Activated CD8-positive, alpha-beta T cell treated with anti-CD3 and anti-CD28 coated beads, Interleukin-2, amount 10 ng/mL, durations not matched to agents 7 days and 5 days (primary cell): Measurements from ENCODE around the gene PNLIPRP1. TPM values are rescaled to one million over a fixed set of nuclear protein-coding genes. Genes with fewer than 3 reads are reported as not detected.

ENCODE experiments used
- ATAC-seq: fragments of 150-1000 bp; cut with Tn5 transposase; one replicate; pipeline ENCODE4 v1.10.0; 2021; ENCODE audit warnings: moderate library complexity
- CTCF ChIA-PET: fragments of 350-600 bp; sonication (Branson Sonifier 250); formaldehyde crosslinking; loops from one replicate; lab custom pipeline; 2021; ENCODE audit warnings: antibody characterized with exemption; lab: Charles Lee
- POLR2A ChIA-PET: fragments of 350-600 bp; sonication (Branson Sonifier 250); formaldehyde crosslinking; loops from one replicate; lab custom pipeline; 2021; ENCODE audit warnings: antibody characterized with exemption; lab: Charles Lee
- DNase-seq: peaks from one replicate; pipeline ENCODE4 v3.0.0-alpha.2; 2020
- H3K27ac Mint-ChIP-seq: one replicate; pipeline ENCODE4 v1.8.0; 2021; ENCODE audit warnings: mild to moderate bottlenecking, mixed read lengths
- H3K27me3 Mint-ChIP-seq: one replicate; pipeline ENCODE4 v1.8.0; 2021; ENCODE audit warnings: low read depth, mixed read lengths
- H3K36me3 Mint-ChIP-seq: one replicate; pipeline ENCODE4 v1.8.0; 2021; ENCODE audit warnings: low read depth, mixed read lengths
- H3K4me1 Mint-ChIP-seq: one replicate; pipeline ENCODE4 v1.8.0; 2021; ENCODE audit warnings: low read depth, mixed read lengths
- H3K4me3 Mint-ChIP-seq: one replicate; pipeline ENCODE4 v1.8.0; 2021; ENCODE audit warnings: mild to moderate bottlenecking, mixed read lengths
- H3K9me3 Mint-ChIP-seq: one replicate; pipeline ENCODE4 v1.8.0; 2022; ENCODE audit warnings: mixed read lengths; ENCODE audit not compliant: insufficient read depth
- total RNA-seq, 2 experiments: library from RNA; stranded (reverse); gene quantifications; one replicate each; pipeline ENCODE4 v1.2.3, GENCODE V29; 2021

PNLIPRP1 gene
- total RNA-seq, 2 experiments from 2014 or later: not detected

GRCh38 chr10:116607336-116607735, 16.6 kb downstream of the PNLIPRP1 start:
- no peak overlapping the region for H3K27ac Mint-ChIP-seq
- H3K4me1 Mint-ChIP-seq: no peaks in the 10 kb centered on the region
- POLR2A ChIA-PET: no interaction called here
- no peak overlapping the region for H3K4me3 Mint-ChIP-seq
- H3K9me3 Mint-ChIP-seq: no peaks in the 10 kb centered on the region
- H3K36me3 Mint-ChIP-seq: no peaks in the 10 kb centered on the region
- ATAC-seq: no peak
- CTCF ChIA-PET: no interaction called here
- peaks cover 3% of the 10 kb centered on the region for H3K27me3 Mint-ChIP-seq
- DNase-seq: no peak

- Mint-ChIP-seq H3K4me3 (no peak overlapping the region), H3K9me3 (no peaks in the 10 kb centered on the region), H3K27me3 (peaks cover 3% of the 10 kb centered on the region), H3K27ac (no peak overlapping the region), H3K36me3 (no peaks in the 10 kb centered on the region), H3K4me1 (no peaks in the 10 kb centered on the region)
- ChIA-PET POLR2A (no interaction called here), CTCF (no interaction called here)
- ATAC-seq: no peak
- DNase-seq: no peak
Observed at GRCh38 chr10:116608686-116609594, 18.2 kb downstream of the PNLIPRP1 start.

- H3K27me3 Mint-ChIP-seq: peaks cover 3% of the 10 kb centered on the region
- no peaks in the 10 kb centered on the region for H3K36me3 Mint-ChIP-seq
- ChIA-PET CTCF (no interaction called here), POLR2A (no interaction called here)
- DNase-seq (no peak), ATAC-seq (no peak)
- H3K9me3 Mint-ChIP-seq: no peaks in the 10 kb centered on the region
- no peak overlapping the region for H3K4me3 Mint-ChIP-seq
- no peak overlapping the region for H3K27ac Mint-ChIP-seq
- no peaks in the 10 kb centered on the region for H3K4me1 Mint-ChIP-seq
Observed at GRCh38 chr10:116610443-116611152, 19.8 kb downstream of the PNLIPRP1 start.

- CTCF ChIA-PET: no interaction called here
- H3K27ac Mint-ChIP-seq: no peak overlapping the region
- H3K4me3 Mint-ChIP-seq: no peak overlapping the region
Observed at GRCh38 chr10:116611153-116611545, 20.4 kb downstream of the PNLIPRP1 start.

GRCh38 chr10:116612107-116612769, 21.5 kb downstream of the PNLIPRP1 start:
- Mint-ChIP-seq H3K9me3 (no peaks in the 10 kb centered on the region), H3K27ac (no peak overlapping the region), H3K4me3 (no peak overlapping the region), H3K27me3 (peaks cover 3% of the 10 kb centered on the region), H3K36me3 (no peaks in the 10 kb centered on the region), H3K4me1 (no peaks in the 10 kb centered on the region)
- ATAC-seq (no peak), DNase-seq (no peak)
- ChIA-PET POLR2A (no interaction called here), CTCF (no interaction called here)

More at GRCh38 chr10:116611153-116611545, 20.4 kb downstream of the PNLIPRP1 start:
- Mint-ChIP-seq H3K4me1 (no peaks in the 10 kb centered on the region), H3K9me3 (no peaks in the 10 kb centered on the region), H3K36me3 (no peaks in the 10 kb centered on the region), H3K27me3 (peaks cover 3% of the 10 kb centered on the region)
- no peak for ATAC-seq
- POLR2A ChIA-PET: no interaction called here
- no peak for DNase-seq

- CTCF ChIA-PET: no interaction called here
- peaks cover 3% of the 10 kb centered on the region for H3K27me3 Mint-ChIP-seq
- no peaks in the 10 kb centered on the region for H3K36me3 Mint-ChIP-seq
Observed at GRCh38 chr10:116613471-116613870, 22.7 kb downstream of the PNLIPRP1 start.

GRCh38 chr10:116614796-116615195, 24.0 kb downstream of the PNLIPRP1 start:
- H3K9me3 Mint-ChIP-seq: no peaks in the 10 kb centered on the region
- ChIA-PET POLR2A (no interaction called here), CTCF (no interaction called here)
- H3K4me3 Mint-ChIP-seq: no peak overlapping the region
- no peaks in the 10 kb centered on the region for H3K36me3 Mint-ChIP-seq
- ATAC-seq (no peak), DNase-seq (no peak)
- H3K27me3 Mint-ChIP-seq: no peaks in the 10 kb centered on the region
- no peak overlapping the region for H3K27ac Mint-ChIP-seq
- no peaks in the 10 kb centered on the region for H3K4me1 Mint-ChIP-seq

More at GRCh38 chr10:116613471-116613870, 22.7 kb downstream of the PNLIPRP1 start:
- no peak for ATAC-seq
- no peak for DNase-seq
- POLR2A ChIA-PET: no interaction called here
- Mint-ChIP-seq H3K4me1 (no peaks in the 10 kb centered on the region), H3K27ac (no peak overlapping the region), H3K9me3 (no peaks in the 10 kb centered on the region), H3K4me3 (no peak overlapping the region)

- Mint-ChIP-seq H3K4me3 (no peak overlapping the region), H3K9me3 (no peaks in the 10 kb centered on the region), H3K27me3 (no peaks in the 10 kb centered on the region), H3K27ac (no peak overlapping the region), H3K4me1 (no peaks in the 10 kb centered on the region), H3K36me3 (no peaks in the 10 kb centered on the region)
- ATAC-seq (no peak), DNase-seq (no peak)
- ChIA-PET POLR2A (no interaction called here), CTCF (no interaction called here)
Observed at GRCh38 chr10:116615199-116615776, 24.5 kb downstream of the PNLIPRP1 start.

- CTCF ChIA-PET: no interaction called here
- Mint-ChIP-seq H3K36me3 (no peaks in the 10 kb centered on the region), H3K27me3 (no peaks in the 10 kb centered on the region), H3K9me3 (no peaks in the 10 kb centered on the region), H3K4me3 (no peak within 1 kb of the TSS), H3K4me1 (no peaks in the 10 kb centered on the region), H3K27ac (no peak within 1 kb of the TSS)
- POLR2A ChIA-PET: no interaction called here
- DNase-seq: no peak
- ATAC-seq: no peak
Observed at GRCh38 chr10:116620423-116621400, 30.0 kb downstream of the PNLIPRP1 start, which contains the start of gene PNLIPRP2. PNLIPRP2 (plus strand) TSS chr10:116620953.

GRCh38 chr10:116621476-116621875, 30.7 kb downstream of the PNLIPRP1 start:
- H3K4me1 Mint-ChIP-seq: no peaks in the 10 kb centered on the region
- H3K9me3 Mint-ChIP-seq: no peaks in the 10 kb centered on the region
- H3K36me3 Mint-ChIP-seq: no peaks in the 10 kb centered on the region
- no peak overlapping the region for H3K4me3 Mint-ChIP-seq
- ATAC-seq (no peak), DNase-seq (no peak)
- ChIA-PET POLR2A (no interaction called here), CTCF (no interaction called here)
- no peak overlapping the region for H3K27ac Mint-ChIP-seq
- peaks cover 1% of the 10 kb centered on the region for H3K27me3 Mint-ChIP-seq
